Measurements from ENCODE around the gene FBXO11.
"Not testable (repeated sequence)": the region's sequence is repeated elsewhere in the genome, so short reads cannot be mapped to it uniquely, and the experiment has no call there.

Gene FBXO11

DNA sequence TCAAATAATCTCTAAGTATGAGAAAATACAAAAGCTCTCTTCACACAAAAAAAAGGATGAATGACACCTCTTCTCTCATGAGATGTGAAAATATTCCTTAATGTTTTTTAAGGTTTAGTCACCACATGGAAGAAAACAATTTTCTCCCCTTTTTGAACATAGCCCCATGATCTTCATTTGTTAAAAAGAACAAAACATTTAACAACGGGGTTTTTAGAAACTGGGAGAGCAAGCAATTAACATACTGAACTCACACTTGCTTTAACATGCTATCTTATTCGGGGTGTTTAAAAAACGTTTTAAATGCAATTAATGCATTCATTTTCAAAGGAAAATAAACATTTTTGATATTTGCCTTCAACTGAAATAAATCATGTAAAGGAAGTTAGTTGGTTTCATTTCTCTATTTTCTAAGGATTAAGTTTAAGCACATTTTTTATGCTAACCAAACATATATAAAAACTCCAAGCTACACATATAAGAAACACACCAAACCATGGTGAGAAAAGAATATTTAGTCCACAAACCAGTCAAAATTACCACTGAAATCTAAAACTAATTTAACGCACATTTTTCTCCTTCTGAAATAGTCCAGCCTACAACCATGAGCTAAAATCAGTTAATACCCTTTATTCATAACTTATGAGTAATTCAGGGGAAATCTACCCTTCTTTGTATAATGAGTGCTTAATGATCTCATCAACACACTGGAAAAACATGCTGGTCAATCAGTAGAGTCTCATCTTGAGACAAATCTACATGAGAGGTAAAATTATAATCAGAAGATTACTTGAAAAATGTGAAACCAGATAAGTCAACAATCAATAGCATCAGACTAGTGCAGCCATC, 8.2 kb downstream of the FBXO11 start (continued):
- no peak for TF ChIP-seq REST (tag by site-specific recombination; IDR thresholded peaks at IDR 0.05)

- ChIA-PET POLR2A (interaction anchor here (0.7 kb wide), 1 partner anchor 8 kb away, joined by 5 read pairs; no protein-coding TSS in a partner anchor), CTCF (interaction anchor here (1.2 kb wide), 1 partner anchor 130 kb away, joined by 5 read pairs; no protein-coding TSS in a partner anchor)
- H3K4me1 ChIP-seq (ENCODE audit: control insufficient read depth, insufficient read depth, low read length): peaks cover 15% of the 10 kb centered on the region
- H3K4me3 ChIP-seq (ENCODE audit: low read depth, low read length); H3K9me3 ChIP-seq (ENCODE audit: control insufficient read depth, insufficient read depth, low read depth, low read length); H3K27ac ChIP-seq (ENCODE audit: extremely low read depth, low read depth, low read length); H3K36me3 ChIP-seq (ENCODE audit: control insufficient read depth in 2 of 2, insufficient read depth in 1 of 2, low read length in 2 of 2): not testable (repeated sequence)
- TF ChIP-seq ZNF362 (tag by site-specific recombination; IDR thresholded peaks at IDR 0.05): peak; percentile 63; the same call in 1 of the 2 replicates
Observed at GRCh38 chr2:47897191-47897882, 9.0 kb downstream of the FBXO11 start.

- Histone ChIP-seq H3K4me1 (ENCODE audit: control insufficient read depth, insufficient read depth, low read length) (peaks cover 21% of the 10 kb centered on the region), H3K27ac (ENCODE audit: extremely low read depth, low read depth, low read length) (no peak overlapping the region)
- CTCF ChIA-PET: interaction anchor here (0.7 to 1.2 kb wide), 2 partner anchors 39 to 129 kb away, joined by 3 to 5 read pairs; no protein-coding TSS in a partner anchor
Observed at GRCh38 chr2:47896450-47896968, 9.8 kb downstream of the FBXO11 start.

More at GRCh38 chr2:47896450-47896968, 9.8 kb downstream of the FBXO11 start:
- Histone ChIP-seq H3K4me3 (ENCODE audit: low read depth, low read length) (no peak overlapping the region), H3K36me3 (ENCODE audit: control insufficient read depth in 2 of 2, insufficient read depth in 1 of 2, low read length in 2 of 2) (no peaks in the 10 kb centered on the region), H3K9me3 (ENCODE audit: control insufficient read depth, insufficient read depth, low read depth, low read length) (no peaks in the 10 kb centered on the region)
- POLR2A ChIA-PET: interaction anchor here (0.7 kb wide), 2 partner anchors 85 to 712 kb away, joined by 3 to 4 read pairs; no protein-coding TSS in a partner anchor
- TF ChIP-seq, protein P1, sequence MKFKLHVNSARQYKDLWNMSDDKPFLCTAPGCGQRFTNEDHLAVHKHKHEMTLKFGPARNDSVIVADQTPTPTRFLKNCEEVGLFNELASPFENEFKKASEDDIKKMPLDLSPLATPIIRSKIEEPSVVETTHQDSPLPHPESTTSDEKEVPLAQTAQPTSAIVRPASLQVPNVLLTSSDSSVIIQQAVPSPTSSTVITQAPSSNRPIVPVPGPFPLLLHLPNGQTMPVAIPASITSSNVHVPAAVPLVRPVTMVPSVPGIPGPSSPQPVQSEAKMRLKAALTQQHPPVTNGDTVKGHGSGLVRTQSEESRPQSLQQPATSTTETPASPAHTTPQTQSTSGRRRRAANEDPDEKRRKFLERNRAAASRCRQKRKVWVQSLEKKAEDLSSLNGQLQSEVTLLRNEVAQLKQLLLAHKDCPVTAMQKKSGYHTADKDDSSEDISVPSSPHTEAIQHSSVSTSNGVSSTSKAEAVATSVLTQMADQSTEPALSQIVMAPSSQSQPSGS (tag by site-specific recombination; IDR thresholded peaks at IDR 0.05; ENCODE audit: low read depth): no peak
- TF ChIP-seq ZNF701 (tag by site-specific recombination; IDR thresholded peaks at IDR 0.05) (no peak), ZNF10 (tag by site-specific recombination; IDR thresholded peaks at IDR 0.05) (no peak), GLI4 (tag by site-specific recombination; IDR thresholded peaks at IDR 0.05) (no peak), REST (tag by site-specific recombination; IDR thresholded peaks at IDR 0.05) (no peak), ZNF555 (tag by site-specific recombination; conservative IDR thresholded peaks at IDR 0.05) (no peak), MYNN (tag by site-specific recombination; IDR thresholded peaks at IDR 0.05; ENCODE audit: borderline replicate concordance) (no peak), KLF8 (tag by site-specific recombination; IDR thresholded peaks at IDR 0.05) (no peak), ZNF530 (tag by site-specific recombination; IDR thresholded peaks at IDR 0.05; ENCODE audit: low read depth) (no peak), BCL11B (tag by site-specific recombination; IDR thresholded peaks at IDR 0.05; ENCODE audit: low read depth) (no peak), MZF1 (tag by site-specific recombination; IDR thresholded peaks at IDR 0.05; ENCODE audit: borderline replicate concordance) (no peak)
- TF ChIP-seq, protein P2, sequence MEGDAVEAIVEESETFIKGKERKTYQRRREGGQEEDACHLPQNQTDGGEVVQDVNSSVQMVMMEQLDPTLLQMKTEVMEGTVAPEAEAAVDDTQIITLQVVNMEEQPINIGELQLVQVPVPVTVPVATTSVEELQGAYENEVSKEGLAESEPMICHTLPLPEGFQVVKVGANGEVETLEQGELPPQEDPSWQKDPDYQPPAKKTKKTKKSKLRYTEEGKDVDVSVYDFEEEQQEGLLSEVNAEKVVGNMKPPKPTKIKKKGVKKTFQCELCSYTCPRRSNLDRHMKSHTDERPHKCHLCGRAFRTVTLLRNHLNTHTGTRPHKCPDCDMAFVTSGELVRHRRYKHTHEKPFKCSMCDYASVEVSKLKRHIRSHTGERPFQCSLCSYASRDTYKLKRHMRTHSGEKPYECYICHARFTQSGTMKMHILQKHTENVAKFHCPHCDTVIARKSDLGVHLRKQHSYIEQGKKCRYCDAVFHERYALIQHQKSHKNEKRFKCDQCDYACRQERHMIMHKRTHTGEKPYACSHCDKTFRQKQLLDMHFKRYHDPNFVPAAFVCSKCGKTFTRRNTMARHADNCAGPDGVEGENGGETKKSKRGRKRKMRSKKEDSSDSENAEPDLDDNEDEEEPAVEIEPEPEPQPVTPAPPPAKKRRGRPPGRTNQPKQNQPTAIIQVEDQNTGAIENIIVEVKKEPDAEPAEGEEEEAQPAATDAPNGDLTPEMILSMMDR (tag by site-specific recombination; IDR thresholded peaks at IDR 0.05): no peak
- TF ChIP-seq, protein P3, sequence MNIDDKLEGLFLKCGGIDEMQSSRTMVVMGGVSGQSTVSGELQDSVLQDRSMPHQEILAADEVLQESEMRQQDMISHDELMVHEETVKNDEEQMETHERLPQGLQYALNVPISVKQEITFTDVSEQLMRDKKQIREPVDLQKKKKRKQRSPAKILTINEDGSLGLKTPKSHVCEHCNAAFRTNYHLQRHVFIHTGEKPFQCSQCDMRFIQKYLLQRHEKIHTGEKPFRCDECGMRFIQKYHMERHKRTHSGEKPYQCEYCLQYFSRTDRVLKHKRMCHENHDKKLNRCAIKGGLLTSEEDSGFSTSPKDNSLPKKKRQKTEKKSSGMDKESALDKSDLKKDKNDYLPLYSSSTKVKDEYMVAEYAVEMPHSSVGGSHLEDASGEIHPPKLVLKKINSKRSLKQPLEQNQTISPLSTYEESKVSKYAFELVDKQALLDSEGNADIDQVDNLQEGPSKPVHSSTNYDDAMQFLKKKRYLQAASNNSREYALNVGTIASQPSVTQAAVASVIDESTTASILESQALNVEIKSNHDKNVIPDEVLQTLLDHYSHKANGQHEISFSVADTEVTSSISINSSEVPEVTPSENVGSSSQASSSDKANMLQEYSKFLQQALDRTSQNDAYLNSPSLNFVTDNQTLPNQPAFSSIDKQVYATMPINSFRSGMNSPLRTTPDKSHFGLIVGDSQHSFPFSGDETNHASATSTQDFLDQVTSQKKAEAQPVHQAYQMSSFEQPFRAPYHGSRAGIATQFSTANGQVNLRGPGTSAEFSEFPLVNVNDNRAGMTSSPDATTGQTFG (tag by site-specific recombination; IDR thresholded peaks at IDR 0.05; ENCODE audit: borderline replicate concordance): no peak
